ENCODE data around the gene INMT.

DNA sequence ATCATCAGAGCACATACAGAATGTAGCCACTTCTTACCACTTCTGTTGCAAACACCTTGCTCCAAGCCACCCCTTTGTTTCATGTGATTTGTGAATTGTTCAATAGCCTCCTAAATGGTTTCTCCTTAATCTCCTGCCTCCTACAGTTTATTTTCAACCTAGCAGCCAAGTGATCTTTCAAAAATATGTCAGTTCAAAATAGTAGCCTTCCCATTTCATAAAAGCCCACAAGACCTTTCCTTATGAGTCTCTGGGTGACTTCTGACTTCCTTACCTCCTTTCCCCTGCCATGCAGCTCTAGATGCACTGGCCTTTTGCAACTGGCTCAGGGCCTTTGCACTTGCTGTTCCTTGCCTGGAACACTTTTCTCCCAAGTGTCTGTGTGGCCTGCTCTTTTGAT is 24.1 kb downstream of the INMT start:
- TF ChIP-seq POLR2A (IDR thresholded peaks at IDR 0.05; ENCODE audit: low read length), result no peak
- TF ChIP-seq GATA1 (IDR thresholded peaks at IDR 0.05; ENCODE audit: low read depth, low read length), result no peak
